Activated CD4-positive, alpha-beta T cell treated with anti-CD3 and anti-CD28 coated beads, Interleukin-2, Interleukin-6, amounts not matched to agents 100 ng/mL and 50 ng/mL, durations not matched to agents 16 hours and 8 hours (primary cell): ENCODE results near the gene GALNTL6.
"Not testable (repeated sequence)": the region's sequence is repeated elsewhere in the genome, so short reads cannot be mapped to it uniquely, and the experiment has no call there.

ENCODE experiments used
- DNase-seq: peaks from one replicate; pipeline ENCODE4 v3.0.0-alpha.2; 2020

The GALNTL6 gene

GRCh38 chr4:173001571-173001970, 1188.4 kb downstream of the GALNTL6 start:
- no peak for DNase-seq

GRCh38 chr4:173002830-173003561, 1189.8 kb downstream of the GALNTL6 start:
- DNase-seq = no peak

- no peak for DNase-seq
These were observed 1192.9 kb downstream of the GALNTL6 start for GRCh38 chr4:173005912-173006633.

- DNase-seq = no peak
These were observed 1195.2 kb downstream of the GALNTL6 start for GRCh38 chr4:173008436-173008835.

- no peak for DNase-seq
These were observed 1196.1 kb downstream of the GALNTL6 start for GRCh38 chr4:173009129-173009823.

- no peak for DNase-seq
These were observed 1199.4 kb downstream of the GALNTL6 start for GRCh38 chr4:173012608-173013007.

- DNase-seq = peak; percentile 57
These were observed 1200.2 kb downstream of the GALNTL6 start for GRCh38 chr4:173013232-173013930.

- no peak for DNase-seq
These were observed 1200.9 kb downstream of the GALNTL6 start for GRCh38 chr4:173014113-173014558.

- no peak for DNase-seq
These were observed 1201.6 kb downstream of the GALNTL6 start for GRCh38 chr4:173014836-173015235.

- DNase-seq = no peak
These were observed 1204.6 kb downstream of the GALNTL6 start for GRCh38 chr4:173017802-173018201.

GRCh38 chr4:173018446-173018845, 1205.2 kb downstream of the GALNTL6 start:
- DNase-seq = no peak

- DNase-seq = no peak
These were observed 1206.5 kb downstream of the GALNTL6 start for GRCh38 chr4:173019664-173020063.

GRCh38 chr4:173021746-173022573, 1208.8 kb downstream of the GALNTL6 start:
- not testable (repeated sequence) for DNase-seq

GRCh38 chr4:173024203-173024602, 1211.0 kb downstream of the GALNTL6 start:
- DNase-seq = no peak

- peak; percentile 42 for DNase-seq
These were observed 1211.9 kb downstream of the GALNTL6 start for GRCh38 chr4:173025131-173025530.

- no peak for DNase-seq
These were observed 1224.0 kb downstream of the GALNTL6 start for GRCh38 chr4:173037242-173037641.

- no peak for DNase-seq
These were observed 1225.1 kb downstream of the GALNTL6 start for GRCh38 chr4:173038192-173038896.

GRCh38 chr4:173039617-173040577, 1226.7 kb downstream of the GALNTL6 start:
- no peak for DNase-seq

- DNase-seq = no peak
These were observed 1228.3 kb downstream of the GALNTL6 start for GRCh38 chr4:173041482-173041881.

GRCh38 chr4:173042139-173042538, 1228.9 kb downstream of the GALNTL6 start:
- not testable (repeated sequence) for DNase-seq
